ENCODE measurements around the gene ACOT2.
"Not testable (repeated sequence)": the region's sequence is repeated elsewhere in the genome, so short reads cannot be mapped to it uniquely, and the experiment has no call there.

The ACOT2 gene

DNA sequence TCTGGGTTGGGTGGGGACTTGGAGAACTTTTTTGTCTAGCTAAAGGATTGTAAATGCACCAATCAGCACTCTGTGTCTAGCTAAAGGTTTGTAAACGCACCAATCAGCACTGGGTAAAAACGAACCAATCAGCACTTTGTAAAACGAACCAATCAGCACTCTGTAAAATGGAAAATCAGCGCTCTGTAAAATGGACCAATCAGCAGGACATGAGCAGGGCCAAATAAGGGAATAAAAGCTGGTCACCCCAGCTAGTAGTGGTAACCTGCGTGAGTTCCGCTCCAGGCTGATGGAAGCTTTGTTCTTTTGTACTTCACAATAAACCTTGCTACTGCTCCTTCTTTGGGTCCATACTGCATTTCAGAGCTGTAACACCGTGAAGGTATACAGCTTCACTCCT is 1.7 kb upstream of the ACOT2 start:
- H3K79me2 ChIP-seq (ENCODE audit: control insufficient read depth, low read length), result no peaks in the 10 kb centered on the region
- peaks cover 17% of the 10 kb centered on the region for H3K4me1 ChIP-seq (ENCODE audit: control insufficient read depth, low read length)
- H3K36me3 ChIP-seq (ENCODE audit: control insufficient read depth, low read length), result no peaks in the 10 kb centered on the region
- H3K4me2 ChIP-seq (ENCODE audit: low read length), result no peak overlapping the region
- H3F3A ChIP-seq (ENCODE audit: control insufficient read depth, insufficient read depth), result no peaks in the 10 kb centered on the region
- H3K4me3 ChIP-seq (ENCODE audit: low read length), result no peak overlapping the region
- no peaks in the 10 kb centered on the region for H3K9me2 ChIP-seq (replicated peaks; ENCODE audit: control insufficient read depth, low read length)
- peaks cover 4% of the 10 kb centered on the region; the same call in 1 of the 2 replicates for H3K9me3 ChIP-seq (ENCODE audit: control insufficient read depth, insufficient read depth, low read length)
- no peaks in the 10 kb centered on the region for H4K20me1 ChIP-seq (ENCODE audit: control insufficient read depth, insufficient read depth, low read depth, low read length)
- peaks cover 16% of the 10 kb centered on the region for H3K27me3 ChIP-seq (ENCODE audit: control insufficient read depth, low read length)
- no peak for TF ChIP-seq EZH2phosphoT487 (IDR thresholded peaks at IDR 0.05; ENCODE audit: borderline replicate concordance, low read length)
- TF ChIP-seq, protein P1, sequence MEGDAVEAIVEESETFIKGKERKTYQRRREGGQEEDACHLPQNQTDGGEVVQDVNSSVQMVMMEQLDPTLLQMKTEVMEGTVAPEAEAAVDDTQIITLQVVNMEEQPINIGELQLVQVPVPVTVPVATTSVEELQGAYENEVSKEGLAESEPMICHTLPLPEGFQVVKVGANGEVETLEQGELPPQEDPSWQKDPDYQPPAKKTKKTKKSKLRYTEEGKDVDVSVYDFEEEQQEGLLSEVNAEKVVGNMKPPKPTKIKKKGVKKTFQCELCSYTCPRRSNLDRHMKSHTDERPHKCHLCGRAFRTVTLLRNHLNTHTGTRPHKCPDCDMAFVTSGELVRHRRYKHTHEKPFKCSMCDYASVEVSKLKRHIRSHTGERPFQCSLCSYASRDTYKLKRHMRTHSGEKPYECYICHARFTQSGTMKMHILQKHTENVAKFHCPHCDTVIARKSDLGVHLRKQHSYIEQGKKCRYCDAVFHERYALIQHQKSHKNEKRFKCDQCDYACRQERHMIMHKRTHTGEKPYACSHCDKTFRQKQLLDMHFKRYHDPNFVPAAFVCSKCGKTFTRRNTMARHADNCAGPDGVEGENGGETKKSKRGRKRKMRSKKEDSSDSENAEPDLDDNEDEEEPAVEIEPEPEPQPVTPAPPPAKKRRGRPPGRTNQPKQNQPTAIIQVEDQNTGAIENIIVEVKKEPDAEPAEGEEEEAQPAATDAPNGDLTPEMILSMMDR (IDR thresholded peaks at IDR 0.05; ENCODE audit: low read depth, low read length, poor library complexity, severe bottlenecking), result no peak
- no peak overlapping the region for H3K27ac ChIP-seq (ENCODE audit: low read depth, low read length)

DNA sequence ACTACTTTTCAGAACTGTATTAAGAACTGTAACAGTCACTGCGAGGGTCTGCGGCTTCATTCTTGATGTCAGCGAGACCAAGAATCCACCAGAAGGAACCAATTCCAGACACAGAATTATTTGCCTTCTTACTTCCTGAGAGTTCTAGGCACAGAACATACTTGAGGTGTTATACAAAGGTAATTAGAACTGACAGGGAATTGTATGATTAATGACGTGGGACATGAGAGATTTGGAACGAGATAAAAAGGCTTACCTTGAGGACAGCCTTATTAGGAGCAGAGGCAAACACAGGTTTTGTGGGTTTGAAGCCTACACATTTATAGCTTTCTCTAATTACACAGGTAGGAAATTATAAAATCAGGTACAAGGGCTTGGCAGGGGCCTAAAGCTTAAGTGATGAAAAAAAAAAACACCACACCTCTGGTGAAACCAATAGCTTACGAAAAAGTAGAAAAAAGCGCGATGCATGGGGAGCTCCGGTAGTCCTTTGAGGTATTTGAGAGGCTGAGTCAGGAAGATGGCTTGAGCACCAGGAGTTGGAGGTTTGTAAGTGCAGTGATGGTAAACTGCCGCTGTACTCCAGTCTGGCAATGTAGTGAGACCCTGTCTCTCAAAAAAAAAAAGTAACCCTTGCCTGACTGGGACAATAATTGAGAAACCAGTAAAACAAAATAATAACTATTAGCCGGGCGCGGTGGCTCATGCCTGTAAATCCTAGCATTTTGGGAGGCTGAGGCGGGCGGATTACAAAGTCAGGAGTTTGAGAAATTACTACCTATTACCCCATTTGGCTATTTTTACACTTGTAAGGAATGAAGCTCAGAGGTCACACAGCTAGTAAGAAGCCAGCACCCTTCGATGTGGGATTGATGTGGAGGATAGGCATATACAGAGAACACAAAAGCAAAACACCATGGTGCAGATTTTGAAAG is 795 bp upstream of the ACOT2 start:
- Histone ChIP-seq H3K9me2 (replicated peaks; ENCODE audit: control insufficient read depth, low read length) (no peaks in the 10 kb centered on the region), H3K79me2 (ENCODE audit: control insufficient read depth, low read length) (no peaks in the 10 kb centered on the region), H3K4me2 (ENCODE audit: low read length) (peak overlapping the region; percentile 62), H3K36me3 (ENCODE audit: control insufficient read depth, low read length) (no peaks in the 10 kb centered on the region), H3F3A (ENCODE audit: control insufficient read depth, insufficient read depth) (no peaks in the 10 kb centered on the region), H4K20me1 (ENCODE audit: control insufficient read depth, insufficient read depth, low read depth, low read length) (no peaks in the 10 kb centered on the region), H3K4me3 (ENCODE audit: low read length) (peak overlapping the region; percentile 57), H3K9me3 (ENCODE audit: control insufficient read depth, insufficient read depth, low read length) (peaks cover 4% of the 10 kb centered on the region; the same call in 1 of the 2 replicates), H3K27ac (ENCODE audit: low read depth, low read length) (no peak overlapping the region), H3K4me1 (ENCODE audit: control insufficient read depth, low read length) (peaks cover 17% of the 10 kb centered on the region), H3K27me3 (ENCODE audit: control insufficient read depth, low read length) (peaks cover 16% of the 10 kb centered on the region)
- no peak for TF ChIP-seq EZH2phosphoT487 (IDR thresholded peaks at IDR 0.05; ENCODE audit: borderline replicate concordance, low read length)
- TF ChIP-seq, protein P1 (IDR thresholded peaks at IDR 0.05; ENCODE audit: low read depth, low read length, poor library complexity, severe bottlenecking), result no peak

DNA sequence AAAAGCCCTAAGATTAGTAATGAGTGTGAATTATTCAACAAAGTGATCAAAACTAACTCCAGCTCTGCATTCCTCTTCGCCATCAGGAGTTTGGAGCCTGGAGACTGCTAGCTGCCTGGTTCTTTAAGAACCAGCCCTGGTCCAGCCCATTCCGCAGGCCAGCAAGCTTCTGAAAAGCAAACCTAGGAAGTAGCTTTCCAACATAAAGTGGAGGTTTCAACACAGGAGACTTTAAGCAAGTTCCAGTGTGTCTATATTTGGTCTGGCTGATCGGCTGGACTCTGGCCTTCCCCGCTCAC is 178 bp upstream of the ACOT2 start:
- not testable (repeated sequence) for H3K79me2 ChIP-seq (ENCODE audit: control insufficient read depth, low read length); H3K36me3 ChIP-seq (ENCODE audit: control insufficient read depth, low read length); H4K20me1 ChIP-seq (ENCODE audit: control insufficient read depth, insufficient read depth, low read depth, low read length); H3K27ac ChIP-seq (ENCODE audit: low read depth, low read length); H3K9me2 ChIP-seq (replicated peaks; ENCODE audit: control insufficient read depth, low read length); H3K9me3 ChIP-seq (ENCODE audit: control insufficient read depth, insufficient read depth, low read length); H3F3A ChIP-seq (ENCODE audit: control insufficient read depth, insufficient read depth)
- Histone ChIP-seq H3K27me3 (ENCODE audit: control insufficient read depth, low read length) (peaks cover 16% of the 10 kb centered on the region), H3K4me1 (ENCODE audit: control insufficient read depth, low read length) (peaks cover 17% of the 10 kb centered on the region), H3K4me3 (ENCODE audit: low read length) (peak overlapping the region; percentile 57), H3K4me2 (ENCODE audit: low read length) (peak overlapping the region; percentile 62)

DNA sequence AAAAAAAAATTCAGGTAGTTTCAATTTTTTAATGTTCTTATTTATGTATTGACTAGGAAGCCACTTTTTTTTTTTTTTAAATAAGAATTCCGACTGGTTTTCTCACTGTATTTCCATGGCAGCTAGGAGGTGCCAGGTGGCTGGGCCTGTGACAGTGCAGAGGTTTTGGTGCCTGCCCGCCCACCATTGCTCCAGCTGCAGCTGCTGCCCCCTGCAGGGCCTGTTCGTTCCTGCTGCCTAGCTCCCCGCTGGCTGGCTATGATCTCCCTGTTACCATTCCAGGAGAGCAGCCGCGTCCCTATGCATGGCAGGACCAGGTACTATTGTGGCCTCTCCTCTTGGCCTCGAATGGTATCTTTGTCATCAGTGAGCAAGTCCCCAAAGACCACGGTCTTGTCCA is 1.9 kb downstream of the ACOT2 start:
- H3K27me3 ChIP-seq (ENCODE audit: control insufficient read depth, low read length), result peaks cover 16% of the 10 kb centered on the region
- H3K9me3 ChIP-seq (ENCODE audit: control insufficient read depth, insufficient read depth, low read length); H3K36me3 ChIP-seq (ENCODE audit: control insufficient read depth, low read length); H4K20me1 ChIP-seq (ENCODE audit: control insufficient read depth, insufficient read depth, low read depth, low read length); H3K27ac ChIP-seq (ENCODE audit: low read depth, low read length); H3K79me2 ChIP-seq (ENCODE audit: control insufficient read depth, low read length); H3K4me3 ChIP-seq (ENCODE audit: low read length); H3K9me2 ChIP-seq (replicated peaks; ENCODE audit: control insufficient read depth, low read length); H3F3A ChIP-seq (ENCODE audit: control insufficient read depth, insufficient read depth); H3K4me2 ChIP-seq (ENCODE audit: low read length): not testable (repeated sequence)
- TF ChIP-seq, protein P1 (IDR thresholded peaks at IDR 0.05; ENCODE audit: low read depth, low read length, poor library complexity, severe bottlenecking), result peak; percentile 67
- peaks cover 17% of the 10 kb centered on the region for H3K4me1 ChIP-seq (ENCODE audit: control insufficient read depth, low read length)

DNA sequence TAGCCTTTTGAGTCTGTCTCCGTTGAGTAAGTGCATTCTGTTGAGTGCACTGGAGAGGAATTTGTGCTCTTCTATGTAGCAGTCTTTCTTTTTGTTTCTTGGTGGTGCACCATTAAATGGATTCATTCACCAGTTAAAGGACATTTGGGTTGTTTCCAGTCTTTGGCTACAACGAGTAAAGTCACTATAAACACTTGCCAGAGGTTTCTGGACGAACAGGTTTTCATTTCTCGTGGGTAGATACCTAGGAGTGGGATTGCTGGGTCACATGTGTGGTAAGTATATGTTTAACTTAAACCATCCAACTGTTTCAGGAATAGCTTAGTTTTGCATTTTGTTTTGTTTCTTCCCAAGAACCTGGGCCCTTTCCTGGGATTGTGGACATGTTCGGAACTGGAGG is 4.0 kb downstream of the ACOT2 start:
- Histone ChIP-seq H3K4me1 (ENCODE audit: control insufficient read depth, low read length) (peaks cover 17% of the 10 kb centered on the region), H3K27me3 (ENCODE audit: control insufficient read depth, low read length) (peaks cover 16% of the 10 kb centered on the region)
- not testable (repeated sequence) for H3K9me2 ChIP-seq (replicated peaks; ENCODE audit: control insufficient read depth, low read length); H3K79me2 ChIP-seq (ENCODE audit: control insufficient read depth, low read length); H3K9me3 ChIP-seq (ENCODE audit: control insufficient read depth, insufficient read depth, low read length); H4K20me1 ChIP-seq (ENCODE audit: control insufficient read depth, insufficient read depth, low read depth, low read length); H3K36me3 ChIP-seq (ENCODE audit: control insufficient read depth, low read length); H3K4me2 ChIP-seq (ENCODE audit: low read length); H3K4me3 ChIP-seq (ENCODE audit: low read length); H3F3A ChIP-seq (ENCODE audit: control insufficient read depth, insufficient read depth); H3K27ac ChIP-seq (ENCODE audit: low read depth, low read length)

DNA sequence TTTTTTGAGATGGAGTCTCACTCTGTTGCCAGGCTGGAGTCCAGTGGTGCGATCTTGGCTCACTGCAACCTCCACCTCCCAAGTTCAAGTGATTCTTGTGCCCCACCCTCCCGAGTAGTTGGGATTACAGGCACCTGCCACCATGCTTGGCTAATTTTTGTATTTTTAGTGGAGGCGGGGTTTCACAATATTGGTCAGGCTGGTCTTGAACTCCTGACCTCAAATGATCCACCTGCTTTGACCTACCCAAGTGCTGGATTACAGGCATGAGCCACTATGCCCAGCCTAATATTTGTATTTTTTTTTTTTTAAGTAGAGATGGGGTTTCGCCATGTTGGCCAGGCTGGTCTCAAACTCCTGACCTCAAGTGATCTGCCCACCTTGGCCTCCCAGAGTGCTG is 4.7 kb downstream of the ACOT2 start:
- not testable (repeated sequence) for H3F3A ChIP-seq (ENCODE audit: control insufficient read depth, insufficient read depth); H4K20me1 ChIP-seq (ENCODE audit: control insufficient read depth, insufficient read depth, low read depth, low read length); H3K27ac ChIP-seq (ENCODE audit: low read depth, low read length); H3K36me3 ChIP-seq (ENCODE audit: control insufficient read depth, low read length); H3K79me2 ChIP-seq (ENCODE audit: control insufficient read depth, low read length); H3K9me3 ChIP-seq (ENCODE audit: control insufficient read depth, insufficient read depth, low read length); H3K9me2 ChIP-seq (replicated peaks; ENCODE audit: control insufficient read depth, low read length); H3K4me3 ChIP-seq (ENCODE audit: low read length); H3K4me2 ChIP-seq (ENCODE audit: low read length)
- peaks cover 13% of the 10 kb centered on the region for H3K27me3 ChIP-seq (ENCODE audit: control insufficient read depth, low read length)
- peaks cover 16% of the 10 kb centered on the region for H3K4me1 ChIP-seq (ENCODE audit: control insufficient read depth, low read length)

All from DOHH2 (cell line).